CD8-positive, alpha-beta memory T cell (primary cell): ENCODE data around the gene RCCD1. TPM values are rescaled to one million over a fixed set of nuclear protein-coding genes. Genes with fewer than 3 reads are reported as not detected.

ENCODE experiments used
- CTCF ChIA-PET: fragments of 350-600 bp; sonication (Branson Sonifier 250); formaldehyde crosslinking; loops from one replicate; lab custom pipeline; 2021; ENCODE audit warnings: antibody characterized with exemption; lab: Charles Lee
- POLR2A ChIA-PET: fragments of 350-600 bp; sonication (Branson Sonifier 250); formaldehyde crosslinking; loops from one replicate; lab custom pipeline; 2021; ENCODE audit warnings: antibody characterized with exemption; lab: Charles Lee
- DNase-seq, 5 donors: peaks; one replicate each; pipeline versions ENCODE4 v3.0.0 to v3.0.0-alpha.2; 2020 to 2022; ENCODE audit warnings: mixed read lengths in 1 of 5
- H3K27ac ChIP-seq: one replicate; pipeline ENCODE4 v1.7.0; 2013; ENCODE audit warnings: low read depth, mild to moderate bottlenecking, low read length, moderate library complexity
- H3K27me3 ChIP-seq: 2 replicates; pipeline ENCODE4 v1.7.0; 2013; ENCODE audit warnings: low read length, mild to moderate bottlenecking; ENCODE audit not compliant: insufficient read depth, poor library complexity, severe bottlenecking
- H3K36me3 ChIP-seq: 2 replicates; pipeline ENCODE4 v1.7.0; 2013; ENCODE audit warnings: mild to moderate bottlenecking, low read length, moderate library complexity; ENCODE audit not compliant: insufficient read depth
- H3K4me1 ChIP-seq: 2 replicates; pipeline ENCODE4 v1.7.0; 2013; ENCODE audit warnings: mild to moderate bottlenecking, low read length, moderate library complexity; ENCODE audit not compliant: insufficient read depth
- H3K4me3 ChIP-seq: 2 replicates; pipeline ENCODE4 v1.7.0; 2013; ENCODE audit warnings: mild to moderate bottlenecking, low read length
- H3K9me3 ChIP-seq: 2 replicates; pipeline ENCODE4 v1.7.0; 2013; ENCODE audit warnings: mild to moderate bottlenecking, low read length
- H3K27ac Mint-ChIP-seq, 8 donors: one replicate each; pipeline ENCODE4 v1.8.0; 2020 to 2021; ENCODE audit warnings: mixed read lengths in 8 of 8, mild to moderate bottlenecking in 6 of 8, inconsistent platforms in 3 of 8, moderate library complexity in 3 of 8
- H3K27me3 Mint-ChIP-seq, 2 donors: one replicate each; pipeline ENCODE4 v1.8.0; 2020 to 2021; ENCODE audit warnings: mixed read lengths in 2 of 2, mild to moderate bottlenecking in 1 of 2, moderate library complexity in 1 of 2
- H3K36me3 Mint-ChIP-seq, 3 donors: one replicate each; pipeline ENCODE4 v1.8.0; 2020 to 2021; ENCODE audit warnings: mixed read lengths in 3 of 3, inconsistent platforms in 1 of 3, mild to moderate bottlenecking in 1 of 3
- H3K4me1 Mint-ChIP-seq, 3 donors: one replicate each; pipeline ENCODE4 v1.8.0; 2020 to 2021; ENCODE audit warnings: mixed read lengths in 3 of 3, inconsistent platforms in 1 of 3, mild to moderate bottlenecking in 1 of 3
- H3K4me3 Mint-ChIP-seq, 7 donors: one replicate each; pipeline ENCODE4 v1.8.0; 2020 to 2021; ENCODE audit warnings: mixed read lengths in 7 of 7, mild to moderate bottlenecking in 6 of 7, moderate library complexity in 4 of 7, inconsistent platforms in 2 of 7
- H3K9me3 Mint-ChIP-seq, 5 donors: one replicate each; pipeline ENCODE4 v1.8.0; 2020 to 2022; ENCODE audit warnings: mixed read lengths in 5 of 5, mild to moderate bottlenecking in 3 of 5, moderate library complexity in 2 of 5, inconsistent platforms in 1 of 5
- polyA plus RNA-seq: library from polyadenylated mRNA; unstranded; fragments of 300-500 nt; fragmentation: Illumina TruSeq; gene quantifications from one replicate; pipeline ENCODE4 v1.2.3, GENCODE V29; 2021
- total RNA-seq, 2 experiments: library from RNA; stranded (reverse); gene quantifications; one replicate each; pipeline ENCODE4 v1.2.3, GENCODE V29; 2021

The RCCD1 gene
- total and polyA plus RNA-seq, 3 experiments from 2014 or later: 2.6 to 21.7 (median 20.9) TPM

- peaks cover 0 to 2% (median 0%) of the 10 kb centered on the region in 3 donors for H3K4me1 Mint-ChIP-seq
Measured at GRCh38 chr15:90979582-90979981, 24.9 kb downstream of the RCCD1 start.

GRCh38 chr15:90981681-90982080 is 27.0 kb downstream of the RCCD1 start:
- CTCF ChIA-PET: interaction anchor here (3.8 kb wide), 1 partner anchor 25 kb away, joined by 16 read pairs; no protein-coding TSS in a partner anchor
- Mint-ChIP-seq H3K4me1 (peaks cover 0 to 5% (median 2%) of the 10 kb centered on the region in 3 donors), H3K27me3 (no peaks in the 10 kb centered on the region), H3K27ac (no peak overlapping the region), H3K36me3 (peaks cover 0 to 25% (median 10%) of the 10 kb centered on the region in 3 donors), H3K4me3 (no peak overlapping the region), H3K9me3 (no peaks in the 10 kb centered on the region)
- POLR2A ChIA-PET: no interaction called here
- no peaks in the 10 kb centered on the region for H3K9me3 ChIP-seq
- H3K36me3 ChIP-seq: peaks cover 4% of the 10 kb centered on the region
- no peak for DNase-seq
- H3K27me3 ChIP-seq: no peaks in the 10 kb centered on the region
- H3K4me3 ChIP-seq: no peak overlapping the region
- no peaks in the 10 kb centered on the region for H3K4me1 ChIP-seq
- no peak overlapping the region for H3K27ac ChIP-seq

More at GRCh38 chr15:90979582-90979981, 24.9 kb downstream of the RCCD1 start:
- Histone ChIP-seq H3K36me3 (peaks cover 4% of the 10 kb centered on the region), H3K4me3 (no peak overlapping the region), H3K27me3 (no peaks in the 10 kb centered on the region), H3K4me1 (no peaks in the 10 kb centered on the region), H3K27ac (no peak overlapping the region), H3K9me3 (no peaks in the 10 kb centered on the region)
- DNase-seq: no peak
- CTCF ChIA-PET: interaction anchor here (0.6 to 3.8 kb wide), 2 partner anchors 22 to 731 kb away, joined by 3 to 16 read pairs; no protein-coding TSS in a partner anchor
- Mint-ChIP-seq H3K36me3 (peaks cover 2 to 35% (median 14%) of the 10 kb centered on the region in 3 donors), H3K27ac (peak overlapping the region in 2 of 8 donors; percentile 1 to 15), H3K27me3 (no peaks in the 10 kb centered on the region), H3K4me3 (no peak overlapping the region), H3K9me3 (no peaks in the 10 kb centered on the region)
- POLR2A ChIA-PET: no interaction called here

- Histone ChIP-seq H3K27me3 (no peaks in the 10 kb centered on the region), H3K4me1 (no peaks in the 10 kb centered on the region), H3K4me3 (no peak overlapping the region), H3K9me3 (no peaks in the 10 kb centered on the region), H3K27ac (no peak overlapping the region), H3K36me3 (peaks cover 4% of the 10 kb centered on the region)
- no peaks in the 10 kb centered on the region for H3K9me3 Mint-ChIP-seq
- DNase-seq: no peak
- no peak overlapping the region for H3K27ac Mint-ChIP-seq
- H3K36me3 Mint-ChIP-seq: peaks cover 0 to 23% (median 10%) of the 10 kb centered on the region in 3 donors
- H3K27me3 Mint-ChIP-seq: no peaks in the 10 kb centered on the region
- CTCF ChIA-PET: interaction anchor here (1.6 to 3.8 kb wide), 2 partner anchors 25 kb away, joined by 3 to 16 read pairs; no protein-coding TSS in a partner anchor
- POLR2A ChIA-PET: no interaction called here
- no peak overlapping the region for H3K4me3 Mint-ChIP-seq
- H3K4me1 Mint-ChIP-seq: peaks cover 3 to 9% (median 4%) of the 10 kb centered on the region in 3 donors
Measured at GRCh38 chr15:90982135-90982534, 27.5 kb downstream of the RCCD1 start.

- H3K36me3 Mint-ChIP-seq: peaks cover 0 to 5% (median 0%) of the 10 kb centered on the region in 3 donors
- DNase-seq: no peak
- Histone ChIP-seq H3K4me3 (no peak overlapping the region), H3K27me3 (no peaks in the 10 kb centered on the region), H3K9me3 (no peaks in the 10 kb centered on the region), H3K36me3 (peaks cover 4% of the 10 kb centered on the region), H3K4me1 (peaks cover 4% of the 10 kb centered on the region), H3K27ac (no peak overlapping the region)
- CTCF ChIA-PET: interaction anchor here (0.9 to 1.6 kb wide), 4 partner anchors 37 to 339 kb away, joined by 3 to 5 read pairs (median 4); no protein-coding TSS in a partner anchor
- peak overlapping the region in 1 of 8 donors; percentile 60 for H3K27ac Mint-ChIP-seq
- H3K27me3 Mint-ChIP-seq: no peaks in the 10 kb centered on the region
- H3K4me3 Mint-ChIP-seq: peak overlapping the region in 1 of 7 donors; percentile 40
- H3K9me3 Mint-ChIP-seq: no peaks in the 10 kb centered on the region
- H3K4me1 Mint-ChIP-seq: peaks cover 18 to 34% (median 21%) of the 10 kb centered on the region in 3 donors
- POLR2A ChIA-PET: no interaction called here
Measured at GRCh38 chr15:90986790-90987507, 32.3 kb downstream of the RCCD1 start.

GRCh38 chr15:90987561-90988141 is 33.0 kb downstream of the RCCD1 start:
- Mint-ChIP-seq H3K9me3 (no peaks in the 10 kb centered on the region), H3K36me3 (peaks cover 0 to 3% (median 0%) of the 10 kb centered on the region in 3 donors), H3K27ac (peak overlapping the region in 3 of 8 donors; percentile 1 to 87 (median 52)), H3K27me3 (no peaks in the 10 kb centered on the region), H3K4me1 (peaks cover 23 to 40% (median 27%) of the 10 kb centered on the region in 3 donors), H3K4me3 (no peak overlapping the region)
- no peak overlapping the region for H3K27ac ChIP-seq
- H3K36me3 ChIP-seq: peaks cover 4% of the 10 kb centered on the region
- no peaks in the 10 kb centered on the region for H3K9me3 ChIP-seq
- no peaks in the 10 kb centered on the region for H3K27me3 ChIP-seq
- DNase-seq: no peak
- POLR2A ChIA-PET: no interaction called here
- CTCF ChIA-PET: interaction anchor here (1.3 kb wide), 1 partner anchor 56 kb away, joined by 4 read pairs; no protein-coding TSS in a partner anchor
- H3K4me1 ChIP-seq: peaks cover 4% of the 10 kb centered on the region
- no peak overlapping the region for H3K4me3 ChIP-seq

- H3K27me3 ChIP-seq: no peaks in the 10 kb centered on the region
- POLR2A ChIA-PET: no interaction called here
- no peak overlapping the region for H3K4me3 ChIP-seq
- Mint-ChIP-seq H3K27ac (peak overlapping the region in 6 of 8 donors; percentile 1 to 82 (median 55)), H3K4me1 (peaks cover 24 to 47% (median 32%) of the 10 kb centered on the region in 3 donors), H3K4me3 (peak overlapping the region; percentile 4 to 48 (median 22)), H3K27me3 (no peaks in the 10 kb centered on the region), H3K9me3 (no peaks in the 10 kb centered on the region), H3K36me3 (no peaks in the 10 kb centered on the region)
- no peak for DNase-seq
- peaks cover 5% of the 10 kb centered on the region for H3K4me1 ChIP-seq
- H3K9me3 ChIP-seq: no peaks in the 10 kb centered on the region
- peak overlapping the region; percentile 12 for H3K27ac ChIP-seq
- CTCF ChIA-PET: no interaction called here
- peaks cover 2% of the 10 kb centered on the region for H3K36me3 ChIP-seq
Measured at GRCh38 chr15:90988296-90988695, 33.6 kb downstream of the RCCD1 start.

GRCh38 chr15:90989040-90989768 is 34.5 kb downstream of the RCCD1 start:
- H3K9me3 ChIP-seq: no peaks in the 10 kb centered on the region
- Mint-ChIP-seq H3K27me3 (no peaks in the 10 kb centered on the region), H3K4me1 (peaks cover 29 to 53% (median 37%) of the 10 kb centered on the region in 3 donors), H3K36me3 (peaks cover 0 to 3% (median under 1%) of the 10 kb centered on the region in 3 donors), H3K9me3 (no peaks in the 10 kb centered on the region), H3K27ac (peak overlapping the region in 1 of 8 donors; percentile 82), H3K4me3 (peak overlapping the region in 5 of 7 donors; percentile 4 to 48 (median 26))
- no peaks in the 10 kb centered on the region for H3K36me3 ChIP-seq
- POLR2A ChIA-PET: no interaction called here
- H3K4me1 ChIP-seq: peaks cover 9% of the 10 kb centered on the region
- CTCF ChIA-PET: no interaction called here
- peak overlapping the region; percentile 24 for H3K27ac ChIP-seq
- H3K4me3 ChIP-seq: no peak overlapping the region
- H3K27me3 ChIP-seq: no peaks in the 10 kb centered on the region
- DNase-seq: no peak
